HL-60 (cell line): ENCODE measurements around the gene FBXL17.

ENCODE experiments used
- GABPA ChIP-seq: IDR thresholded peaks from 2 replicates; pipeline ENCODE4 v1.6.1; 2012; ENCODE audit warnings: low read depth
- POLR2AphosphoS5 ChIP-seq: IDR thresholded peaks from 2 replicates; pipeline ENCODE4 v1.6.1; 2012; ENCODE audit warnings: low read depth
- TF ChIP-seq, protein P1 (sequence below): IDR thresholded peaks from one replicate; pipeline ENCODE4 v1.5.1; 2011; ENCODE audit warnings: low read length, control low read depth, inconsistent platforms; ENCODE audit not compliant: insufficient read depth

DNA sequence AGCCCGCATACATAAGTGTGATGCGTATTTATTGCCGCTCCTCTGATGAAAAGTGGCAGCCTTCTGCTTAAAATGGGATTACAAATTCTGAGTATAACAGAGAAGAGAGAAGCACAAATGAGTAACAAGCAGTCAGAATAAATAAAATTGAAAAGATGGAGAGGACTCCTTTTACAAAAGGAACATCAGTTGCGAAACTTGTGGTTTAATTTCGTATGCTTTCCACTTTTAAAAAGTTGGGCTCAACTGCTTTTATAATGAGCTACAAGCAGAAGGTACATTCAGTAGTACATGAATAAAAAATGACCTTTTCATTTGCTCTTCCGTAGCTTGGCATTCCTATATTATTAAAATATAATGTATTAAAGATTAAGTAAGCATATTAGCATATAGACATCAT is 320.0 kb downstream of the FBXL17 start:
- TF ChIP-seq, protein P1, sequence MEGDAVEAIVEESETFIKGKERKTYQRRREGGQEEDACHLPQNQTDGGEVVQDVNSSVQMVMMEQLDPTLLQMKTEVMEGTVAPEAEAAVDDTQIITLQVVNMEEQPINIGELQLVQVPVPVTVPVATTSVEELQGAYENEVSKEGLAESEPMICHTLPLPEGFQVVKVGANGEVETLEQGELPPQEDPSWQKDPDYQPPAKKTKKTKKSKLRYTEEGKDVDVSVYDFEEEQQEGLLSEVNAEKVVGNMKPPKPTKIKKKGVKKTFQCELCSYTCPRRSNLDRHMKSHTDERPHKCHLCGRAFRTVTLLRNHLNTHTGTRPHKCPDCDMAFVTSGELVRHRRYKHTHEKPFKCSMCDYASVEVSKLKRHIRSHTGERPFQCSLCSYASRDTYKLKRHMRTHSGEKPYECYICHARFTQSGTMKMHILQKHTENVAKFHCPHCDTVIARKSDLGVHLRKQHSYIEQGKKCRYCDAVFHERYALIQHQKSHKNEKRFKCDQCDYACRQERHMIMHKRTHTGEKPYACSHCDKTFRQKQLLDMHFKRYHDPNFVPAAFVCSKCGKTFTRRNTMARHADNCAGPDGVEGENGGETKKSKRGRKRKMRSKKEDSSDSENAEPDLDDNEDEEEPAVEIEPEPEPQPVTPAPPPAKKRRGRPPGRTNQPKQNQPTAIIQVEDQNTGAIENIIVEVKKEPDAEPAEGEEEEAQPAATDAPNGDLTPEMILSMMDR: no peak
- TF ChIP-seq POLR2AphosphoS5 (no peak), GABPA (no peak)
